Measurements from ENCODE around the gene TEX44. TPM values are rescaled to one million over a fixed set of nuclear protein-coding genes. Genes with fewer than 3 reads are reported as not detected.

The TEX44 gene
- total RNA-seq, 1 experiment from 2014 or later, result not detected

- ATAC-seq, result no peak
- Histone ChIP-seq H3K9me3 (ENCODE audit: control insufficient read depth, insufficient read depth, low read depth, low read length) (no peaks in the 10 kb centered on the region), H3K27ac (ENCODE audit: low read length) (peak overlapping the region; percentile 76), H3K4me1 (ENCODE audit: control insufficient read depth, insufficient read depth, low read length) (peaks cover 27% of the 10 kb centered on the region), H3K27me3 (ENCODE audit: control insufficient read depth, insufficient read depth, low read length) (no peaks in the 10 kb centered on the region), H3K4me3 (ENCODE audit: low read depth in 2 of 2, low read length in 2 of 2) (no peak overlapping the region), H3K36me3 (ENCODE audit: control insufficient read depth, insufficient read depth, low read length) (no peaks in the 10 kb centered on the region)
- TF ChIP-seq POLR2AphosphoS5 (IDR thresholded peaks at IDR 0.05; ENCODE audit: low read depth, low read length) (no peak), REST (IDR thresholded peaks at IDR 0.05; ENCODE audit: insufficient read depth in 1 of 2, low read depth in 2 of 2, low read length in 1 of 2) (no peak), SIN3A (IDR thresholded peaks at IDR 0.05; ENCODE audit: borderline replicate concordance, insufficient read depth, low read depth, low read length) (no peak), TCF7L2 (IDR thresholded peaks at IDR 0.05; ENCODE audit: low read depth, low read length) (no peak)
- TF ChIP-seq, protein P1, sequence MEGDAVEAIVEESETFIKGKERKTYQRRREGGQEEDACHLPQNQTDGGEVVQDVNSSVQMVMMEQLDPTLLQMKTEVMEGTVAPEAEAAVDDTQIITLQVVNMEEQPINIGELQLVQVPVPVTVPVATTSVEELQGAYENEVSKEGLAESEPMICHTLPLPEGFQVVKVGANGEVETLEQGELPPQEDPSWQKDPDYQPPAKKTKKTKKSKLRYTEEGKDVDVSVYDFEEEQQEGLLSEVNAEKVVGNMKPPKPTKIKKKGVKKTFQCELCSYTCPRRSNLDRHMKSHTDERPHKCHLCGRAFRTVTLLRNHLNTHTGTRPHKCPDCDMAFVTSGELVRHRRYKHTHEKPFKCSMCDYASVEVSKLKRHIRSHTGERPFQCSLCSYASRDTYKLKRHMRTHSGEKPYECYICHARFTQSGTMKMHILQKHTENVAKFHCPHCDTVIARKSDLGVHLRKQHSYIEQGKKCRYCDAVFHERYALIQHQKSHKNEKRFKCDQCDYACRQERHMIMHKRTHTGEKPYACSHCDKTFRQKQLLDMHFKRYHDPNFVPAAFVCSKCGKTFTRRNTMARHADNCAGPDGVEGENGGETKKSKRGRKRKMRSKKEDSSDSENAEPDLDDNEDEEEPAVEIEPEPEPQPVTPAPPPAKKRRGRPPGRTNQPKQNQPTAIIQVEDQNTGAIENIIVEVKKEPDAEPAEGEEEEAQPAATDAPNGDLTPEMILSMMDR (IDR thresholded peaks at IDR 0.05), result no peak
- in situ Hi-C loops (cut with HindIII; ENCODE audit: low pct_unique_long_range_greater_than_20kb, low sequenced_read_pairs), result no loop called here
- ChIA-PET CTCF (interaction anchor here (0.6 to 1.7 kb wide), 3 partner anchors 15 to 49 kb away, joined by 3 to 11 read pairs (median 3); no protein-coding TSS in a partner anchor), POLR2A (no interaction called here)
- intact Hi-C loops (cut with micrococcal nuclease; ENCODE audit: unreplicated experiment), result no loop called here
- BruUV-seq (replicated peaks), result no TSS peak
- DNase-seq (ENCODE audit: low read depth, low spot score), result no peak
These were observed 47.6 kb downstream of the TEX44 start for GRCh38 chr2:231640241-231640640.

DNA sequence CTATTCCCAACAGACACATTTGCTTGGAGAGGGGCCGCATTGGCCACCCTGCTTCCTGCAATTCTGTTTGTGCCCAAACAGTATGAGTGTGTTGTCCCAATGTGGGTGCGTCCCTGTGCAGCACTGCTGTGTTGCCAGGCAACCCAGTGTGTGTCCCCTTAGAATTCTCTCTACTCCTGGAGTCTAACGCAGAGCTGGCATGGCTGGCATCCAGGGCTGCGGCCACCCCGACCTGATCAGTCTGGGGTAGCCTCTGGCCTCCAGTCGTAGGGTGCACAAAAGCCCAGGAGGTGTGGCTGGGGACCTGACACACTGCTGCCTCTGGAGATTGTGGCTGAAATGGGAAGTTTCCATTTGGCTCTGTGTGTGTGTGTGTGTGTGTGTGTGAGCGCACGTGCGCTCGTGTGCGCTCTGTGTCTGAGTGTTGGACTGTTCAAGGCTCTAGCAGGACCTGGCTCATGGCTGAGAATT is 48.0 kb downstream of the TEX44 start:
- no TSS peak for BruUV-seq (replicated peaks)
- Histone ChIP-seq H3K4me3 (ENCODE audit: low read depth in 2 of 2, low read length in 2 of 2) (no peak overlapping the region), H3K27ac (ENCODE audit: low read length) (peak overlapping the region; percentile 76), H3K36me3 (ENCODE audit: control insufficient read depth, insufficient read depth, low read length) (no peaks in the 10 kb centered on the region), H3K4me1 (ENCODE audit: control insufficient read depth, insufficient read depth, low read length) (peaks cover 27% of the 10 kb centered on the region), H3K9me3 (ENCODE audit: control insufficient read depth, insufficient read depth, low read depth, low read length) (no peaks in the 10 kb centered on the region), H3K27me3 (ENCODE audit: control insufficient read depth, insufficient read depth, low read length) (no peaks in the 10 kb centered on the region)
- no peak for TF ChIP-seq REST (IDR thresholded peaks at IDR 0.05; ENCODE audit: insufficient read depth in 1 of 2, low read depth in 2 of 2, low read length in 1 of 2)
- no peak for TF ChIP-seq POLR2AphosphoS5 (IDR thresholded peaks at IDR 0.05; ENCODE audit: low read depth, low read length)
- TF ChIP-seq, protein P1 (IDR thresholded peaks at IDR 0.05), result no peak
- no peak for TF ChIP-seq TCF7L2 (IDR thresholded peaks at IDR 0.05; ENCODE audit: low read depth, low read length)
- TF ChIP-seq SIN3A (IDR thresholded peaks at IDR 0.05; ENCODE audit: borderline replicate concordance, insufficient read depth, low read depth, low read length), result no peak
- in situ Hi-C loops (cut with HindIII; ENCODE audit: low pct_unique_long_range_greater_than_20kb, low sequenced_read_pairs), result no loop called here
- ChIA-PET CTCF (interaction anchor here (1.0 kb wide), 1 partner anchor 73 kb away, joined by 3 read pairs; no protein-coding TSS in a partner anchor), POLR2A (no interaction called here)
- ATAC-seq, result peak; percentile 51
- no peak for DNase-seq (ENCODE audit: low read depth, low spot score)
- intact Hi-C loops (cut with micrococcal nuclease; ENCODE audit: unreplicated experiment), result no loop called here
